NK-92 treated with Interleukin-12 subunit alpha and Interleukin-12 subunit beta, amount 100 ng/mL, for 24 hours (cell line): ENCODE results near the gene LYSMD1.
A peak's percentile ranks its signal among the peaks of the same experiment; 100 is the strongest.

Source experiments
- DNase-seq: peaks from one replicate; lab custom pipeline; 2025; lab: John Stamatoyannopoulos, UW

Gene LYSMD1

DNA sequence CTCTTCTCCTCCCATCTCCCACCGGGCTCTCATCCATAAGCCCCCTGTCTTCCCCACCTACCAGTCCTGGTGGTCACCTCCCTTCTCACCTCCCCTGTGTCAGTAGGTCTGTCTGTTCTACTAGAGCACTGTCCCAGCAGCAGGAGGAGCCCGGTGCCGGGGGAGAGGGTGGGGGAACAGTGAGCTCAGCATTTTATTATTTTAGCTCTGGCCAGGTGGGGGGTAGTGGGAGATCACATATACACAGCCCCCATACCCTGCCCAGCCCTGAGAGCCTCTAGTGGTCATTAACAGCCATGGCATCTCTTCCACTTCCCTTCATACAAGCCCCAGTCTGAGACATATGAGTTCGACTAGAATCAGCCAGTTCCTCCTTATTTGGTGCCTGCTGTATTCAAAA lies 10.2 kb upstream of the LYSMD1 start, which contains the start of gene TMOD4:
TSS of gene TMOD4 (minus strand) at position 119 of the 400 bp plus-strand sequence. CDS start 1,106 bp downstream, outside the sequence.
- no peak for DNase-seq

DNA sequence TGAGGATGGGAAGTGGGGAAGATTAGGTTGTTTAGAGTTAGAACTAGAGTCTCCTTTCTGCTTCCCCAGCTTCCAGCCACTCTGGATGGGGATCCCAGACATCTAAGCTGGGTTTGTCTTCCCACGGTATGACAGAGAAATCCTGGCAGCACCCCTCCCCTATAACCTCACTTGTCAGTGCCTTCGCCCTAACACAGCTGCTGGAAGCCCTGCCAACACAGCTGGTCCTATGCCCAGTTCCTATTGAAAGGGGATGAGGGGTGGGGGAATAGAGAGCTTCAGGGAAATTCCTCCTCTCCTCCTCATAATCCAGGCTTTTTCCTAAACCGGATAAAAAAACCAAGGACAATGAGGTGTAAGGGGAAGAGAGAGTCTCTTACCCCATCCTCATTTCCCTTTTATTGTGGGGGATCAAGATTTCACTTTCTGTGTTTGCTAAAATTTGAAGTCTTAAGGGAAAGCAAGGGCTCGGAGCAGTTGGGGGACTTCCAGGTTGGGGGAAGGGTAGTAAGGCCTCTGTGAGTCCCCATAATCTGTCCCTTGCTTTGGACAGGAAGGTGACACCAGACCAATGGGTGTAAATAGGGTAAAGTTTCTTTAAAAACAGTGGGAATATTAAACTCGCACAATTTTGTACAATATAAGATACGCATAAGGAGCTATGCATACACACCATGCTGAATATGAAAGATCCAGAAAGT lies 9.5 kb upstream of the LYSMD1 start:
- DNase-seq = no peak

DNA sequence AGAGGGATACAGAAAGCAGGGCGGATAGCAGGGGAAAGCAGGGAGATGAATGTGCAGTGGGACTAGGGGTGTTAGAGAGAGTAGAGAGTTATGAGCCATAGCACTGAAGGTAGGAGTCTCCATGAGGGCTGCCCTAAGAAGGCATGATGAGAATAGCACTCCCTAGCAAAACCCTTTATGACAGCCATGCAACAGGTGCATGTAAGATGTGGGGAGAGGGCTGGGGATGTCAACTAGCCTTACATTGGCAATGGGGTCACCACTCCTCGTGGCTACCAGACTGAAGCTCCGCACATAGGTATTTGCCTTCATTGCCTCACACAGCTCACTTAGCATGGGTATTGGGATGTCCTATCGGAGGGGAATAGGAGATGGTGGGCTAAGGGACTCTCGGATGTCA lies 5.5 kb upstream of the LYSMD1 start:
- no peak for DNase-seq

DNA sequence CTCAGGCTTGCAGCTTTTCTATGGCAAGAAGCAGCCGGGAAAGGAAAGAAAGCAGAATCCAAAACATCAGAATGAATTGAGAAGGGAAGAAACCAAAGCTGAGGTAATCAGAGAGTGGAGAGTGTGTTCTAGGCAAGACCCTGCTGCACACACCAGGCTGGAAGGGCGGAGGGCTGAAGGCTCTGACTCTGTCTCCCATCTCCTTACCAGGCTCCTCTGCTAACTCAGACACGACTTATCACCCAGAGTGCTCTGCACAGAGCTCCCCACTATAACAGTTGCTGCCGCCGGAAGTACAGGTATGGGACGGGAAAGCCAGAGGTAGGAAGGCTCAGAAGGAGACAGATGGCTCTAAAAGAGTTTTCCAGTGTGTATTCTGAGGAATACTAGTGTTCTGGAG lies 1.4 kb upstream of the LYSMD1 start:
- DNase-seq = no peak

DNA sequence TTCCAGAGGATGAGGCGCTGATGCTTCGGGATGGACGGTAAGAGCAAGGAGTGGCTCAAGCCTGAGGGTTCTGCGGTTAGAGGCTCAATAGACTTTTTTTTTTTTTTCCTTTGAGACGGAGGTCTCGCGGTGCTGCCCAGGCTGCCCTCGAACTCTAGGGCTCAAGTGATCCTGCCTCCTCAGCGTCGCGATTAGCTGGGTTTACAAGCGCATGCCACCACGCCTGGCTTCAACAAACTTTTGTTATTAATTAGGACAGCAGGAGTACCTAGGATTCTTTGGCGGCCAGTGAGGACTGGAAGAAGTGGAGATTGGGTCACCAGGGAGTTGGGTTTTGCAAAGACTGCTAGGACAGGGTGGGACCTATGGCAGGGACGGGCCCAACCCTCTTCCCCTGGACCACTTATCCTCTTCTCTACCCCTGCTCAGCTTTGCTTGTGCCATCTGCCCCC lies 829 bp upstream of the LYSMD1 start:
- no peak for DNase-seq

DNA sequence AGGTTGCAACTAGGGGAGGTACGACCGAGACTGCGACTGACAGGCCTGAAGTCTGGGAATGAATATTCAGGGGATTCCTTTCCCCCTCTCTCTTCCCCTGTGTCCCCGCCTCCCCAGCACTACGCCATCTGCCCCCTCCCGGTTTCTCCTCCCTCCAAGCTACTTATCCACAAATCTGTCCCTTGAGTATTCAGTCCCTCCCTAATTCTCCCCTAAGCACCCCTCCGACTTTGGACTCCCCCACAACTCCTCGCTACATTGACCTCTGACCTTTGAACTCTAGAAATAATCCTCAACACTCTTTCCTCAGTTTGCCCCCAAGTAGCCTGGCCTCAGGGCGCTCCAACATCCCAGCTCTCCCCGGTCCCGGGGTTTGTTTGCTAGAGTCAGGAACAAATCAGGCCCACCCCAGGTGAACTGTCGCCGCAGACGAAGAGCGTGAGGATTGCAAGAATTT lies 393 bp downstream of the LYSMD1 start:
- DNase-seq = no peak

DNA sequence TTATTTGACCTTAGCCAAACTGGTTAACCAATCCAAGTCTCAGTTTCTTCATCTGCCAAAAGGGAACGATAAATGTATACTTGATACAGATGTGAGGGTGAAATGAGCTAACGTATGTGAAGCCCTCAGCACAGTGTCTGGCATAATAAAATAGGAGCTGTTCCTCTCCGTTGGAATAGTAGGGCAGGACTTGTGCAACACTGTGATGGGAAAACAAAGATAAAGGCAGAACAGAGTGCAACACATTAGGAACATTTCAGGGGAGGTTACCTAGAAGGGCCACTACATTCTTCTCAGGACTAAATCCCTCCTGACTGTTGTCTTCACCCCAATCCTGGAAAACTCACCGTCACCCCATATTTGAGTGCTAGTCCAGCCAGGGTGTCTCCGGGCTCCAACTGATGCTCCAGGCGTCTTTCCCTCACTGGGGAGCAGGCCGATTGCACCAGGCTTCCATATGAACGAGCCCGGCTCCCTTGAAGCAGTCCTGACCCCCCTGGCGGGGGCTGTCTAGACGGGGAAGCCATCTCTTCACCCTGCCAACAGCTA lies 896 bp downstream of the LYSMD1 start:
- no peak for DNase-seq

DNA sequence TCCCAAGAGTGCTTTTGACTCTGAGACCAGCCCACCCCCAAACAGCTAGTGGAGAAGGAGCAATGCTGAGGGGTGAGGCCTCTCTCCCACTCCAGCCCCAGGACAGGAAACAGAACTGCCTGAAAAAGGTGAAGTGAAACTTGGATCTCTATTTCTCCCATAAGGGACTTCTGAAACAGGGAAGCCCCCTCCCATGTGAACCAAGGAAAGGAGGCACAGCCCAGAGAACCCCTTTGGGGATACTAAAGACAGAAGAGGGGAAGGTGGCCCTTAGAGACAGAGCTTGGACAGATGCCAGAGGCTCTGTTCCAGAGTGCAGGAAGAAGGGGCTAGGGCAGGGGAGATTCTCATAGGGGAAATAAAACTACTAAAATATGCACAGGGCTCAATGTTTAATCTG lies 6.3 kb downstream of the LYSMD1 start:
- no peak for DNase-seq

DNA sequence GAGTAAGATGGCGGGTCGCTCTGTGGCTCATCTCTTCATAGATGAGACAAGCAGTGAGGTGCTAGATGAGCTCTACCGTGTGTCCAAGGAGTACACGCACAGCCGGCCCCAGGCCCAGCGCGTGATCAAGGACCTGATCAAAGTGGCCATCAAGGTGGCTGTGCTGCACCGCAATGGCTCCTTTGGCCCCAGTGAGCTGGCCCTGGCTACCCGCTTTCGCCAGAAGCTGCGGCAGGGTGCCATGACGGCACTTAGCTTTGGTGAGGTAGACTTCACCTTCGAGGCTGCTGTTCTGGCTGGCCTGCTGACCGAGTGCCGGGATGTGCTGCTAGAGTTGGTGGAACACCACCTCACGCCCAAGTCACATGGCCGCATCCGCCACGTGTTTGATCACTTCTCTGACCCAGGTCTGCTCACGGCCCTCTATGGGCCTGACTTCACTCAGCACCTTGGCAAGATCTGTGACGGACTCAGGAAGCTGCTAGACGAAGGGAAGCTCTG lies 6.9 kb downstream of the LYSMD1 start:
- no peak for DNase-seq

DNA sequence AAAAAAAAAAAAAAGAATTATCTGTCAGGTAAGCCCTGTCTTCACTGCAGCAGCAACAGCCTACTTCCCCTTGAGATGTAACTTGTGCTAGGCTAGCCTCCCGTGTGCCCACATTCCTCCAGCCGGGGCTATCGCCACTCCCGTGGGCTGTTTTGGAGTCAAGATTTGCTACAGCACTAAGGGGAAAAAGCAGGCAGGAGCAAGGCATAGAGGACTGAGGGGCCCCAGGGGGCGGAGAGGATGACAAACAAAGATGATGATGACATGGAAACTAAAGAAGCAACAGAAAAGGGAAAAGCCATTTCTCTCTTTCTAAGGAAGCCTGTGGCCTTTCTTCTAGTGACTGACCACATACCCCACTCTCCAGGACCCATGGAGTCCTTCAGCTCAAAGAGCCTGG lies 7.4 kb downstream of the LYSMD1 start:
- DNase-seq = no peak

DNA sequence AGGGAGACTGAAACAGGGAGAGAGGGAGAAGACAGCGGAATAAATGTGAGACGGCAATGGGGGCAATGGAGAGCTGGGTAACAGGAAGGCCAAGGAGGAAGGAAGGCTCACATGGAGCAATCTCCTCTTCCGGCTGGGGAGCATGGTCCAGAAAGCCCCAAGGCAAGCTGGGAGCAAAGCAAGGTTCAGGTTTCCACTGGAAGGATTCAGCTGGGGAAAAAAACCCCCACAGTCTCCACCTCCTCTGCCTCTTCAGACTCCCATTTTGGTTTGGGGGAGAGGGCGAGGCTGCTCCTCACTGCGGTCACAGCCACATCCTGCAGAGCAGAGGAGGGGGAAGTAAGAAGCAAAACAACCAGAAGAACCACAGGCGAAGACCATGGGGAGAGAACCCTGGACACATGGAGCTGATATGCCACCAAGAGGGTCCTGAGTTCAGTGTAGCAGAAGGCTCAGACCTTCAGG lies 8.6 kb downstream of the LYSMD1 start:
- DNase-seq = no peak

DNA sequence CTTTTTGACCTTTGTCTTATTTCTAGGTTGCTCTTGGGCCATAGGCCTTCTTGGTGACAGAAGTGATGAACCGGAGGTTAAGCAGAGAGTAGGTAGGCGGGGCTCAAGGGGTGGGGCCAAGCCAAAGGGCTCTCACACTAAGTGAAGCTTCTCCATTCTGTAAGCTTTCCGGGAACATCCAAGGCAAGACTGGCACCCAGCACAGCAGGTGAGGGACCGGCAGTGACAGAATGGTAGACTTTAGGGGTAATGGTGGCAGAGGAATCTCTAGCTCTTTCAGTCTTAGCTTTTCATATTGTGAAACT lies 9.2 kb downstream of the LYSMD1 start, which contains the start of gene TNFAIP8L2:
TSS of gene TNFAIP8L2 (plus strand) at position 135 of the 305 bp plus-strand sequence. CDS start 2,049 bp downstream, outside the sequence.
- no peak for DNase-seq

DNA sequence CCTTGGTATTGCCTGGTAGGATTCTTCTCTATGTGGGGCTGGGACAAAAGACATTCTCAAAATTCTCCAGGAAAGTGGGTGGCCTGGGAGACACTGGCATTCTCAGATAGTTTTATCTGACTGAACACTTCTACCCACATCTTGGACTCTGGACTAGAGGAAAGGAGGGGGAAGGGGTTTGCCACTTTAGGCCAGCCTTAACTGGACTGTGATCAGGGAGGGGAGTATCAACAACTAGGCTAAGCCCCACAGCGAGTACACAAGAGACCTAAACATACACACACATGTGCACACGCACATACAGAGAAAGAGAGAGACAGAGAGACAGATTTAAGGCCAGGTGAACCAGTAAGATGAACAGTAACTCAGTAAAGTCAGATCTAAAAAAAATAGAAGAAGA lies 18.0 kb downstream of the LYSMD1 start:
- no peak for DNase-seq

DNA sequence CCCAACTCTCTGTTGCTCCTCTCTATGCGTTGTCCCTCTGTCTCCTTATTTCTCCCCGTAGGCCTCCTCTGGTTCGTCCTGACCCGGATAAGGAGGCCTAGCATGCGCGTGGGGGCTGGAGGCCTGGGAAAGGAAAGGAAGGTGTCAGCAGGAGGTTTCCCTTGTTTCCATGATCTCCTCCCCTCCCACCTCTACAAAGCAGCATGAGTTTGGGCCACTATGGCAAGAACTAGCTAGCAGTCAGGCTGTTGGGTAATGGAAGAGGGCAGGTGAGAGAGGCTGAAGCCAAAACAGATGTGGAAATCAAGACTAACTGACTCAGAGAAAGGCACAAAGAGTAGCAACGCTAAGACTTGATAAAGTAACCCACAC lies 18.6 kb downstream of the LYSMD1 start:
- no peak for DNase-seq

DNA sequence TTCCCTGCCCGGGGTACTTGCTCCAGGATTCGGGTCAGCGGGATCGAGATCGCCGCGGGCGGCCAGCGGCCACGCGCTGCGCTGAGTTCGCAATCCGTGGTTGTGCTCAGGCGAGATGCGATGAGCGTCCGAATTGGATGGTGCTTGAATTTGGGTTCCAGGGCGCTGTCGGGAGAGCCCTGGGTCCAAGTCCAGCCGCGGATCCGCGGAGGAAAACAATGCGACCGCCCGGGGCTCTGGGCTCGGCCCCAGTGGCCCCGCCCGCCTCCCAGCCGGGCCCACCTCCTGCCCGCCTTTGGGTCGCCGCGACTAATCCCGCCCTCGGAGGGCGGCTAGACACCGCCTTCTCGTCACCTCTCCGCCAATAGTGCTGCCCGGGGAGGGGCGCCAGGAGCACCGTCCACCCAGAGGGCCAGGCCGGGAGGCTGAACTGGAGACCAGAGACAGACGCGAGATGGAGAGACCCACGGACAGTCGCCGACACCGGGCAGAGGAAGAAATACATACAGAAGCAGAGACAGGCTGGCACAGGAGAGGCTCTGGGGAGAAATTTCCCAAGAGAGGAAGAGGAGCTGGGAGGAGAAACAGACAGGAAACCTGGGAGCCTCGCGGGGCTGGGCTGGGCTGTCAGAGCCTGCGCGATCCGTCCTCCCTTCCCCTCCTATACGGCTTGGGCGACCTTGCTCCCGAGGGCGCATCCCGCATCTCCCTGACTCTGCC lies 19.1 kb downstream of the LYSMD1 start, which contains the start of gene SEMA6C:
TSS of gene SEMA6C (minus strand) at position 220 of the 720 bp plus-strand sequence. CDS start 4,010 bp downstream, outside the sequence.
- DNase-seq = peak; percentile 34

DNA sequence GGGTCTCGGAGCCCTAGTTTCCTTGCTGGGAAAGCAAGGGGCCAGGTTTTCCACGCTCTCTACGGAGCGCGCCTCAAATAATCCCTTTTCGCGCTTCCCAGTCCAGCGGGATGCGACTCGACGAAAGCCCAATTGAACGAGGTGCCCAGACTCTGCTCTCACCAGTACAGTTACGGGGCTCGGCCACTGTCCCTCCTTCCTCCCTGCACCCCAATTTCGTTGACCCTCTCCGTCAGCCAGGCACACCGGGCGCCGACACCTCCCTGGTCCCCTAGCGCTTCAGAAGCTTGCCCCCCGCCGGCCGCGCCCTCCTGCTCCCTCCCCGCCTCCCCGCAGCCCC lies 19.7 kb downstream of the LYSMD1 start:
- no peak for DNase-seq

DNA sequence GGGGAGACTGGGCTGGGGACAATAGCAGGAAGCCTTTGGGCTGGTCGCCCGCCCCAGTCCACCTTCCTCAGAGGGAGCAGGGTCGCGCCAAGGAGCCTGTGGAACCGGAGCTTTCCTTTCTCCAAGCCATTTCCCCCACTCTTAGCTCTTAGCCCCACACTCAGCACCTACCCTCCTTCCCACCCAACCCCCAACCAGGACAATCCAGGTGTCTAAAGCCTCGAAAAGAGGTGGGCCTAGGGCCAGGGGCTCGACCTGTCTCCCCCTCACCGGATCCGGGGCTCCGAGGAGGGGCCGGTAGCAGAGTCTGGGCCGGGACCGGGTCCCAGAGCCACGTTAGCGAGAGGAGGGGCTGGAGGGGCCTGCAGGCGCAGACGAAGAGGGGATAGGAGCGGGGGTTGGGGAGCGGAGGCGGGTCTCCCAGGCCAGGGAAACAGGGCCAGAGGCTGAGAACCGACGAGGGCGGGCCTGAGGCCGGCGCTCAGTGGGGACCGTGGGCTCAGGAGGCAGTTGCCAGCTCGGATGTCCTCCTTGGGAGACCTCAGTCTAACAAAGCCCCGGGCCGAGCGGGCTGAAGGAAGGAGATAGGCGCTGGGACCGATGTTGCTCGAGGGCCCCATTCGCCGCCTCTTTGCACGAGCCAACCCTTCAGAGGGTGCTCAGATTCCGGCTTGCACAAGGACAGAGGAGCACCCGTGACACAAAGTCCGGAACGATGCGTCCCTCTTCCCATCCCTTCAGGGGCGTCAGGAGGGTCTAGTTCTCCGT lies 20.2 kb downstream of the LYSMD1 start:
- DNase-seq = no peak

DNA sequence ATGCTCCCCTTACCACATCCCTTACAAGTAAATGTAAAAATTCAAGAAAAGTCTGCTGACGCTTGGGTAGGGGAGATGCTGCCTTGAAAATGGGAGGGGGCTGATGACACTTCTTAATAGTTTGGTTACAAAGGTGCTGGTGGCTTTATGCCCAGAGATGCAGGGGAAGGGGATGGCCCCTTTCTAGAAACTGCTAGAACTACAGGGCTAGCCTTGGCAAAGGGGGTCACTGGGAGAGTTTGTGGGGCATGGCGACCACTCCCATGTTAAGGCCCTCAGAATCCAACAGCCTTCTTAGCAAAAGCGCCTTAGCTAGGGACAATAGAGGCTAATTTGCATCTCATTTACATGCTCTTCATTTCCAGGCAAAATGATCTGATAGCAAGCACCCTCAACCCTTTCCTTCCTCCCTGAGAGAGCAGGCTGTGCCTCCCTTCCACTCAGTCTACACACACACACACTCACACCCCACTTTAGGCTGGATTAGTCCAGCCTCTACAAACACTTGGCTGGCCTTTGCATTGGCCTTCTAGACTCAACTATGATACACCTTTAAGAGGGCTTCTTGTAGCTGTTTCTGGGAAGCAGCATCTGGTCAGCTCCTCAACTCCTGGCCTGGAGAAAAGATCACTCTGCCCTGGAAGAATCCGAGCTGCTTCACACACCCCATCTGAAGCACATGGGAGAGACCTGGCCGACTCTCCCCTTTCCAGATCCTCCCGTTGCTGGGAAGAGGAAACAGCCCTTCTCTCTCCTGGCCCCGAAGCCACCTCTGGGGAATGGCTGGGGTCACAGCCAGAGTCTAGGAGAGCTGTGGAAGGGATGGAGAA lies 21.0 kb downstream of the LYSMD1 start:
- DNase-seq = no peak

DNA sequence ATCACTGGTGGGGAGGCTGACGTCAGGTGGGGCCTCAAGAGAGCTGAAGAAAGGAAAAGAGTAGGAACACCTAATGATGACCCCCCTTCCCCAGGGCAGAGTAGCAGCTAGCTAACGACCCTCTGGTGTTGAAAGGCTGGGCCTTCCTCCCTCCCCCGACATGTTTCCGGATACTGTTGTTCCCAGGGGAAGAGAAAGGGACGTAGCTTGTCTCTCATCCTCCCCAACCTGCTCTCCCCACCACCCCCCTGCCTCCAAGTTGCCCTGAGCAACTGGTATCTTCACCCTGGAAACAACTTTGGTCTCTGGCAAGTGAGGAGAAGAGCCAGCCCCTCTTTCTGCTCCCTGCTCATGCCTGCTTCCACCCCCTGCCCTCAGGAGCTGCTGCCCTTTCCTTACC lies 21.7 kb downstream of the LYSMD1 start:
- DNase-seq = no peak

DNA sequence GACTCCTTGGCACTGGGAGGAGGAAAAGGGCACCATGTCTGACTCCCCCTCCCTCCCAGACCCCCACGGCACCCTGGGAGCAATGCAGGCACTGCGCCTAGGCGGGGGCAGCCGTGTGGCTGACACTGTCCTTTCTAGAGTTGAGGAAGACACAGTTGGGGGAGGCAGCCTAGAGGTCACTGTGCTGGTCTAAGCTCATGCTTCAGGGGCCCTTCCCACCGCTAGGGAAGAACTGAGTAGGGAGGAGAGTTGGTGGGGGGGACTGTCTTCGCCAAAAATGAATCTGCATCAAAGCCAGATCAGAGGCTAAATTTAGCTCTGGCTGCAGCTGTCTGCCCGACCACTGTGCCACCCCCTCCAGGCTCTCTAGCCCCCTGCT lies 22.7 kb downstream of the LYSMD1 start:
- no peak for DNase-seq

DNA sequence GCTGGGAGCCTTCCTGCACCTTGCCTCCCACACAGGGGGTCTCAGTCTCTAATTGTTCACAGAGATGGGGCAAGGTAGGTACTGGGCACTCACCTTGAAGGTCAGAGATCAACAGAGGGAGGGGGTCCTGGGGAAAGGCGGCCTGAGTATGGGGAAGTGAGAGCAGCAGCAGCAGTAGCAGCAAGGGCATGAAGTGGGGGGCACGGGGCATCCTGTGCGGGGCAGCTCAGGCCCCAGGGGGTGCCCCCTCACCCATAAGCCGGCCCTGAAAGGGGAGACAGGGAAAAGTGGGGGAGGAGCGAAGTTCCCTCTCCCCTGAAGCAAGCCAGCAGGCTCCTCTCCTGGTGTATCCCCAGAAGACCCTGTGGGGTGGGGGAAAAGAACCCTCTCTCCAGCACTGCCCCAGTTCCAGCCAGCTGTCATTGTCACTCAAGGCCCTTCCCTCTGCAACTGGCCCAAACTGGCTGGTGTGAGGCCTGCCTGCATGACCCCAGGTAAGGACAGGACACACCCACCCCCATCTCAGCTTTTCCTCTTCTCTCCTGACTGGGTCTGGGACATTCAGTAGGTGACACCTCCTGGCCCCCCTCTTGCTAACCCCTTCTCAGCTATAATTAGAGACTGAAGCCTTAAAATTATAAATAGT lies 23.2 kb downstream of the LYSMD1 start:
- DNase-seq = no peak
